ENCODE results near the gene HS6ST1. TPM values are rescaled to one million over a fixed set of nuclear protein-coding genes. Genes with fewer than 3 reads are reported as not detected.

The HS6ST1 gene
- total RNA-seq, 3 donors from 2014 or later (not counting 1 experiment from before 2014, with no cell fraction given): 18.9 to 35.9 (median 28.8) TPM

GRCh38 chr2:128232965-128233789 is 85.5 kb downstream of the HS6ST1 start:
- Histone ChIP-seq H3K36me3 (ENCODE audit: control insufficient read depth, insufficient read depth, low read length) (no peaks in the 10 kb centered on the region), H3K27me3 (ENCODE audit: control insufficient read depth, insufficient read depth, low read length) (peaks cover 2% of the 10 kb centered on the region), H3K27ac (ENCODE audit: low read length) (peak overlapping the region; percentile 6), H3K4me3 (ENCODE audit: low read length) (peak overlapping the region; percentile 52), H3K9me3 (ENCODE audit: control insufficient read depth, insufficient read depth, low read length) (no peaks in the 10 kb centered on the region), H3K4me1 (ENCODE audit: control insufficient read depth, insufficient read depth, low read length) (peaks cover 10% of the 10 kb centered on the region)
- WGBS (ENCODE audit: insufficient coverage): under 1% methylated on average over 84 of the region's 84 CpGs
- peak overlapping the region in 1 of 2 donors; percentile 75 for H3K27ac Mint-ChIP-seq
- ATAC-seq: peak; percentile 97 to 99 (median 98)
- H3K9me3 Mint-ChIP-seq: no peaks in the 10 kb centered on the region
- peak; percentile 88 for TF ChIP-seq CTCF (IDR thresholded peaks at IDR 0.05)
- no peaks in the 10 kb centered on the region for H3K27me3 Mint-ChIP-seq (ENCODE audit: low read depth in 2 of 2)
- peak overlapping the region; percentile 87 for H3K4me3 Mint-ChIP-seq
- no peaks in the 10 kb centered on the region for H3K36me3 Mint-ChIP-seq
- DNase-seq: peak; percentile 77 to 87
- intact Hi-C loops (cut with micrococcal nuclease): no loop called here
- H3K4me1 Mint-ChIP-seq: no peaks in the 10 kb centered on the region

GRCh38 chr2:128228894-128229293 is 89.8 kb downstream of the HS6ST1 start:
- H3K36me3 ChIP-seq (ENCODE audit: control insufficient read depth, insufficient read depth, low read length): no peaks in the 10 kb centered on the region
- Mint-ChIP-seq H3K4me3 (no peak overlapping the region), H3K27me3 (ENCODE audit: low read depth in 2 of 2) (peaks cover 0 to 2% of the 10 kb centered on the region in 2 donors), H3K9me3 (no peaks in the 10 kb centered on the region), H3K27ac (no peak overlapping the region), H3K36me3 (no peaks in the 10 kb centered on the region), H3K4me1 (no peaks in the 10 kb centered on the region)
- ATAC-seq (no peak), DNase-seq (no peak)
- peaks cover 9% of the 10 kb centered on the region for H3K4me1 ChIP-seq (ENCODE audit: control insufficient read depth, insufficient read depth, low read length)
- no peak overlapping the region for H3K4me3 ChIP-seq (ENCODE audit: low read length)
- no peak overlapping the region for H3K27ac ChIP-seq (ENCODE audit: low read length)
- H3K27me3 ChIP-seq (ENCODE audit: control insufficient read depth, insufficient read depth, low read length): peaks cover 2% of the 10 kb centered on the region
- no peak for TF ChIP-seq CTCF (IDR thresholded peaks at IDR 0.05)
- no peaks in the 10 kb centered on the region for H3K9me3 ChIP-seq (ENCODE audit: control insufficient read depth, insufficient read depth, low read length)
- intact Hi-C loops (cut with micrococcal nuclease): no loop called here

- Histone ChIP-seq H3K27me3 (ENCODE audit: control insufficient read depth, insufficient read depth, low read length) (peaks cover 2% of the 10 kb centered on the region), H3K36me3 (ENCODE audit: control insufficient read depth, insufficient read depth, low read length) (no peaks in the 10 kb centered on the region), H3K4me1 (ENCODE audit: control insufficient read depth, insufficient read depth, low read length) (peaks cover 6% of the 10 kb centered on the region), H3K4me3 (ENCODE audit: low read length) (no peak overlapping the region), H3K9me3 (ENCODE audit: control insufficient read depth, insufficient read depth, low read length) (no peaks in the 10 kb centered on the region), H3K27ac (ENCODE audit: low read length) (no peak overlapping the region)
- Mint-ChIP-seq H3K27ac (no peak overlapping the region), H3K36me3 (no peaks in the 10 kb centered on the region), H3K9me3 (no peaks in the 10 kb centered on the region), H3K4me3 (no peak overlapping the region), H3K4me1 (no peaks in the 10 kb centered on the region), H3K27me3 (ENCODE audit: low read depth in 2 of 2) (peaks cover 0 to 2% of the 10 kb centered on the region in 2 donors)
- intact Hi-C loops (cut with micrococcal nuclease): no loop called here
- 90% methylated on average over 1 of the region's 1 CpG for WGBS (ENCODE audit: insufficient coverage)
- DNase-seq (no peak), ATAC-seq (no peak)
- TF ChIP-seq CTCF (IDR thresholded peaks at IDR 0.05): no peak
Measured at GRCh38 chr2:128227862-128228261, 90.8 kb downstream of the HS6ST1 start.

All from natural killer cell (primary cell).